C4-2B (cell line): ENCODE results near the gene SH3RF1.

Source experiments
- H3K27ac ChIP-seq: fragments of 450-650 bp; 2 replicates; pipeline ENCODE4 v1.5.1; 2017
- CTCF ChIP-seq: fragments of 450-650 bp; conservative IDR thresholded peaks from 2 replicates; pipeline ENCODE4 v1.5.1; 2017; ENCODE audit warnings: mild to moderate bottlenecking
- ZFX ChIP-seq: fragments of 450-650 bp; IDR thresholded peaks from 2 replicates; pipeline ENCODE4 v1.6.1; 2017

The SH3RF1 gene

GRCh38 chr4:169158861-169159260 lies 111.9 kb downstream of the SH3RF1 start:
- TF ChIP-seq ZFX, result no peak
- TF ChIP-seq CTCF, result no peak
- no peak overlapping the region for H3K27ac ChIP-seq

GRCh38 chr4:169158046-169158445 lies 112.7 kb downstream of the SH3RF1 start:
- no peak overlapping the region for H3K27ac ChIP-seq

DNA sequence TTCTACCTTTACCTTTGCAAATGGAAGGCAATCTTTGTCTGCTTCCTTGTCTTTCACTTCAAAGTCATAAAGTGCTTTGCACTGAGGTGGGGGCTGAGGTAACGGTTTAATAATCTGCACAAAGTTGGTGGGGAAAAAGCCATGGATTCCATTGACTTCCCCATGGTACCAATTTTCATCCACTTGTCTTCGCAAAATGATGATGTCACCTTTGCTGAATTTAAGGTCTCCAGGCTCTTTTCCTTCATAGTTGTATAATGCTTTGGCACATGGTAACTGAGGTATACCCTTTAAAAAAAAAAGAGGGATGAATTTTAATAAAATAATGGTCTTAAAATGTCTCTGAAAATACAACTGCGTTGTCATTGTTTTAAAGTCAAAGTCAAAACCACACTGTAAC lies 114.4 kb downstream of the SH3RF1 start:
- no peak for TF ChIP-seq CTCF
- TF ChIP-seq ZFX, result no peak

More at GRCh38 chr4:169158046-169158445, 112.7 kb downstream of the SH3RF1 start:
- TF ChIP-seq CTCF (no peak), ZFX (no peak)

DNA sequence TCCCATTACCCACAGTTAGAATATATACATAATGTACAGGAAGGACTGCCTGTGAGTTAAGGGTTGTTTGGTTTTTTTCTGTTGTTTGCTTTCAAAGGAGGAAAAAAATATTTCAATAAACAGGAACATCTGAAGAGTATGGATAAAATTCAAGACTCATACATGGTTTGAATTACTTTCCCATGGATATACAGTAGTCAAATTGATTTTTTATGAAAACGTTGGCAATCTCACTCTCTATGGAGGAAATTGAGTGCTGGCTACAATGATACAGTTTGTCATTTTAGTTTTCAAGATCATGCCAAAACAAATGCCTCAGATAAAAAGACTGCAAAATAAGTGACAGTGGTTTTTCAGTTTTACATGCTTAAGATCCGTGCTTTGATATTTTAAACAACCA lies 116.6 kb downstream of the SH3RF1 start:
- no peak overlapping the region for H3K27ac ChIP-seq
- TF ChIP-seq CTCF, result no peak
- no peak for TF ChIP-seq ZFX

More for the DNA sequence above, 114.4 kb downstream of the SH3RF1 start:
- H3K27ac ChIP-seq, result no peak overlapping the region

- H3K27ac ChIP-seq, result no peak overlapping the region
- TF ChIP-seq ZFX (no peak), CTCF (no peak)
These were observed 117.2 kb downstream of the SH3RF1 start for GRCh38 chr4:169153481-169154087.

DNA sequence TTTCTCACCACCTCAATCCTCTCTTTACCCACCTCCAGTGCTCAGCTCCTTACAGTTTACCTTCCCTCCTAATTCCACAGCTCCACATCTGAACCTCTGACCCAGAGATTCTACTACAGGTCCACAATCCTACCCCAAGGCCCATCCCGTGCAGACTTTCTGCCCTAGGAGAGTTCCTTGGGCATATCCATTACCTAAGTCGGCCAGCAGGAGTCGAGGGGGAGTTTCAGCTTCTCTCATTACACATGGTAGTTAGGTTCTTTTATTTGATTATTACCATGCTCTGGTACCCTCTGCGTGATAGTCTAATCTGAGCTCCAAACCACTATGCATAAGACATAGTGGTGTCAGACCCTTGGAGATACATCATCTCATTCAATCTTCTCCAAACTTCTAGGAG lies 117.9 kb downstream of the SH3RF1 start:
- TF ChIP-seq ZFX (no peak), CTCF (peak; percentile 20)
- no peak overlapping the region for H3K27ac ChIP-seq

GRCh38 chr4:169152098-169152497 lies 118.7 kb downstream of the SH3RF1 start:
- TF ChIP-seq CTCF, result no peak
- no peak for TF ChIP-seq ZFX
- no peak overlapping the region for H3K27ac ChIP-seq
